HFF-Myc (cell line): ENCODE data around the gene IFITM5.

Source experiments
- DNase-seq: peaks from one replicate; pipeline ENCODE4 v3.0.0-alpha.2; 2011; ENCODE audit warnings: low read depth; ENCODE audit errors: extremely low read depth
- H3K4me3 ChIP-seq: replicated peaks from 2 replicates; pipeline ENCODE4 v1.5.1; 2011; ENCODE audit warnings: low read depth, mild to moderate bottlenecking, control low read depth, low read length
- CTCF ChIP-seq: IDR thresholded peaks from 2 replicates; pipeline ENCODE4 v1.5.1; 2012; ENCODE audit warnings: mild to moderate bottlenecking, low read depth, low read length, control low read depth; ENCODE audit errors: missing control alignments

The IFITM5 gene

GRCh38 chr11:304915-305843 is 5.9 kb upstream of the IFITM5 start:
- no peak overlapping the region for H3K4me3 ChIP-seq
- DNase-seq = no peak
- peak; percentile 69 for TF ChIP-seq CTCF

- no peak for DNase-seq
- H3K4me3 ChIP-seq = no peak overlapping the region
- no peak for TF ChIP-seq CTCF
Measured at GRCh38 chr11:304061-304506, 4.8 kb upstream of the IFITM5 start.

GRCh38 chr11:303363-303762 is 4.0 kb upstream of the IFITM5 start:
- no peak overlapping the region for H3K4me3 ChIP-seq
- no peak for DNase-seq
- no peak for TF ChIP-seq CTCF

- no peak overlapping the region for H3K4me3 ChIP-seq
- no peak for DNase-seq
- TF ChIP-seq CTCF = peak; percentile 42
Measured at GRCh38 chr11:299951-300735, 817 bp upstream of the IFITM5 start.

GRCh38 chr11:298406-299065 is 790 bp downstream of the IFITM5 start:
- H3K4me3 ChIP-seq = no peak overlapping the region
- DNase-seq = no peak
- no peak for TF ChIP-seq CTCF

- no peak for TF ChIP-seq CTCF
- H3K4me3 ChIP-seq = no peak overlapping the region
- DNase-seq = no peak
Measured at GRCh38 chr11:297586-298405, 1.5 kb downstream of the IFITM5 start.
